Muscle of leg (tissue), 11 donors: ENCODE results near the gene DDC. TPM values are rescaled to one million over a fixed set of nuclear protein-coding genes. Genes with fewer than 3 reads are reported as not detected.
A peak's percentile ranks its signal among the peaks of the same experiment; 100 is the strongest.

Experiments used
- DNase-seq: peaks from one replicate; pipeline ENCODE4 v3.0.0; 2013
- H3K27ac ChIP-seq: one replicate; pipeline ENCODE4 v1.5.1; 2013; ENCODE audit warnings: mild to moderate bottlenecking, low read length, control low read depth
- H3K27me3 ChIP-seq: one replicate; pipeline ENCODE4 v1.6.1; 2013; ENCODE audit warnings: low read length; ENCODE audit not compliant: control insufficient read depth, insufficient read depth
- H3K36me3 ChIP-seq: one replicate; pipeline ENCODE4 v1.6.1; 2013; ENCODE audit warnings: low read length; ENCODE audit not compliant: control insufficient read depth, insufficient read depth
- H3K4me1 ChIP-seq: one replicate; pipeline ENCODE4 v1.6.1; 2013; ENCODE audit warnings: low read length; ENCODE audit not compliant: control insufficient read depth, insufficient read depth
- H3K4me3 ChIP-seq: one replicate; pipeline ENCODE4 v1.5.1; 2013; ENCODE audit warnings: low read length, control low read depth
- H3K9me3 ChIP-seq: replicated peaks from 2 replicates; pipeline ENCODE4 v1.6.1; 2013; ENCODE audit warnings: low read depth, low read length; ENCODE audit not compliant: control insufficient read depth
- WGBS: methylation state at CpG from one replicate; pipeline ENCODE4 v1.1.5; 2013; ENCODE audit warnings: missing lambda C conversion rate; ENCODE audit not compliant: insufficient coverage; 5-methylcytosine and 5-hydroxymethylcytosine counted together
- polyA plus RNA-seq, 8 donors: library from polyadenylated mRNA; unstranded; fragments of 120-200 nt; gene quantifications; one replicate each; pipeline versions ENCODE4 v1.2.1 to v1.2.3, GENCODE V29; 2013; ENCODE audit warnings: inconsistent platforms in 1 of 8, low replicate concordance in 1 of 8; ENCODE audit not compliant: insufficient read length in 8 of 8, insufficient read depth in 1 of 8
- total RNA-seq: library from RNA; stranded (reverse); fragments of 120-200 nt; gene quantifications from one replicate; pipeline ENCODE4 v1.2.4, GENCODE V29; 2013

The DDC gene
- total and polyA plus RNA-seq, 9 donors, result 0.09 to 13.2 (median 0.26) TPM; not detected in 2

DNA sequence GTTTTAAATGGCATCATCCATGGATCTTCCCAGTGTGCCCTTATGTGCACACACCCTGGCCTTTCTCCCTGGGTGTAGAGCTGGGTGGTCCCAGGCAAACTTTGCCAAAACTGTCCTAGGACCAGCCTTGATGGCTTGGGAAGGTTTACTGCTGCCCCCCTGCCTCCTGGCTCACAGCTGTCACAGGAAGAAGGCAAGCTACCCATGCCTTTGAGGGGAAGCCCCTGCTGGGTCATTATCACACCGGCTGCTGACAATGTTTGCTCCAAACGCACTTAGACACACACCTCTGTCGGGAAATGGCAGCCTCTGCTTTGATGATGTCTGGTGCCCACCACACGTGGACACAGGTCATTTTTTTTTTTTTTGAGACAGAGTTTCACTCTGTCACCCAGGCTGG, 89.9 kb downstream of the DDC start:
- H3K4me3 ChIP-seq, result no peak overlapping the region
- H3K9me3 ChIP-seq, result no peaks in the 10 kb centered on the region
- peaks cover 2% of the 10 kb centered on the region for H3K27me3 ChIP-seq
- no peaks in the 10 kb centered on the region for H3K36me3 ChIP-seq
- 29% methylated on average over 4 of the region's 4 CpGs for WGBS
- no peak for DNase-seq
- peaks cover 3% of the 10 kb centered on the region for H3K4me1 ChIP-seq
- no peak overlapping the region for H3K27ac ChIP-seq

DNA sequence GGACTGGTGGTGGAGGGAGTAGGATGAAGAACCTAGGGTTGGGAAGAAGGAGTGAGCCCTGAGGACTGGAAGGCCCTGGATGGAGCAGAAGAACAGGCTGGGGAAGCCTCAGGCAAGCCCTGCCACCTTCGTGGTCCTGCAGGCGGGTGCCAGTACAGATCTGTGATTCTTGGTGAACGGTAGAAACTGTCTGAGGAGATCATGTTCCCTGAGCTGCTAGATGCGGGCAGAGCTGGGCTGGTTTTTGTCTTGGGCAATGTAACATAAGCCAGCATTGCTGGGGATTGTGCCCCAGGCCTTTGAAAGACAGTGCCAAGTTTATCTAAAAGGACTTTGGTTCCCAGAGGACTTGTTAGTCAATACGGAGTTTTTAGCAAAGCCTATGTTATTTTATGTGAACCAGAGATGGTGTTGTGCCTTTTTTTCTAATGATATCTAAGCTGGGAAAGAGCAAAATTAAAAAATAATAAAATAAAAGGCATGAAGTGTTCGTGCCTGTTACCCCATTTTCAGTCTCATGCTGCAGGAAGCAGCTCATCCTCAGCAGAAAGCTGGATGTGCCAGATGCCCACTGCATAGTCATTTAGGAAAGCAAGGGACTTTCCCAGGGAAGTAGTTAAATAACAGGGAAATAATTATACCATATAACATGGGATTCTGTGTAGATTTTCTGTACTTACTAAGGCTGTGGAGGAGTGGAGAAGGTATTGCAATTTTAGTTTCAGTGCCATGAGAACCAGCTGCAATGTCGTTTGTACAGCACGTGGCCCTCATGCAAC, 90.6 kb downstream of the DDC start:
- peaks cover 3% of the 10 kb centered on the region for H3K4me1 ChIP-seq
- 63% methylated on average over 4 of the region's 8 CpGs for WGBS
- H3K9me3 ChIP-seq, result no peaks in the 10 kb centered on the region
- H3K27me3 ChIP-seq, result no peaks in the 10 kb centered on the region
- DNase-seq, result no peak
- H3K27ac ChIP-seq, result no peak overlapping the region
- H3K36me3 ChIP-seq, result no peaks in the 10 kb centered on the region
- no peak overlapping the region for H3K4me3 ChIP-seq

- no peak for DNase-seq
- H3K4me3 ChIP-seq, result no peak overlapping the region
- 100% methylated on average over 4 of the region's 4 CpGs for WGBS
- H3K4me1 ChIP-seq, result peaks cover 3% of the 10 kb centered on the region
- no peaks in the 10 kb centered on the region for H3K9me3 ChIP-seq
- H3K36me3 ChIP-seq, result no peaks in the 10 kb centered on the region
- H3K27me3 ChIP-seq, result peaks cover 2% of the 10 kb centered on the region
- no peak overlapping the region for H3K27ac ChIP-seq
Measured at GRCh38 chr7:50473531-50473930, 91.7 kb downstream of the DDC start.

DNA sequence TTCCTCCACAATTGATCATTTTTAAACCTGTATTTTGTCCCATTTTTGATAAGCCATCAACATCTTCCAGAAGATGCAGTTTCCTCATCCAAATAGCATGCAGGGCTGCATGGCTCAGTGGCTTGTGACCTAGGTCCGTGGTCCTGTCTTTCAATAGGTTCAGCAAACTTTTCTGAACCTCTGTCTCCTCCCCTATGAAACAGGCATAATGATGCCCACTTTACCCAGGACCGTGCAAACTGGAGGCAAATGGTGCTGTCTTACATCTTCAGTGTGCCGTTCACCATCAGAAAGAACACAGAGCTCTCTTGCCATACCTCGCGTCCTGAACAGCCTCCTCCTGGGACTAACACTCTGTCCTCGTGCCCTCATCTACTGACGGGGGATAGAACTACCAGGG, 92.8 kb downstream of the DDC start:
- DNase-seq, result no peak
- Histone ChIP-seq H3K9me3 (no peaks in the 10 kb centered on the region), H3K27ac (no peak overlapping the region), H3K36me3 (no peaks in the 10 kb centered on the region), H3K4me3 (no peak overlapping the region), H3K27me3 (peaks cover 8% of the 10 kb centered on the region), H3K4me1 (peaks cover 7% of the 10 kb centered on the region)
- WGBS, result 89% methylated on average over 7 of the region's 7 CpGs

- Histone ChIP-seq H3K4me1 (peaks cover 7% of the 10 kb centered on the region), H3K36me3 (no peaks in the 10 kb centered on the region), H3K4me3 (no peak overlapping the region), H3K27me3 (peaks cover 10% of the 10 kb centered on the region), H3K27ac (no peak overlapping the region), H3K9me3 (no peaks in the 10 kb centered on the region)
- no peak for DNase-seq
- WGBS, result 94% methylated on average over 2 of the region's 5 CpGs
Measured at GRCh38 chr7:50471970-50472369, 93.2 kb downstream of the DDC start.

DNA sequence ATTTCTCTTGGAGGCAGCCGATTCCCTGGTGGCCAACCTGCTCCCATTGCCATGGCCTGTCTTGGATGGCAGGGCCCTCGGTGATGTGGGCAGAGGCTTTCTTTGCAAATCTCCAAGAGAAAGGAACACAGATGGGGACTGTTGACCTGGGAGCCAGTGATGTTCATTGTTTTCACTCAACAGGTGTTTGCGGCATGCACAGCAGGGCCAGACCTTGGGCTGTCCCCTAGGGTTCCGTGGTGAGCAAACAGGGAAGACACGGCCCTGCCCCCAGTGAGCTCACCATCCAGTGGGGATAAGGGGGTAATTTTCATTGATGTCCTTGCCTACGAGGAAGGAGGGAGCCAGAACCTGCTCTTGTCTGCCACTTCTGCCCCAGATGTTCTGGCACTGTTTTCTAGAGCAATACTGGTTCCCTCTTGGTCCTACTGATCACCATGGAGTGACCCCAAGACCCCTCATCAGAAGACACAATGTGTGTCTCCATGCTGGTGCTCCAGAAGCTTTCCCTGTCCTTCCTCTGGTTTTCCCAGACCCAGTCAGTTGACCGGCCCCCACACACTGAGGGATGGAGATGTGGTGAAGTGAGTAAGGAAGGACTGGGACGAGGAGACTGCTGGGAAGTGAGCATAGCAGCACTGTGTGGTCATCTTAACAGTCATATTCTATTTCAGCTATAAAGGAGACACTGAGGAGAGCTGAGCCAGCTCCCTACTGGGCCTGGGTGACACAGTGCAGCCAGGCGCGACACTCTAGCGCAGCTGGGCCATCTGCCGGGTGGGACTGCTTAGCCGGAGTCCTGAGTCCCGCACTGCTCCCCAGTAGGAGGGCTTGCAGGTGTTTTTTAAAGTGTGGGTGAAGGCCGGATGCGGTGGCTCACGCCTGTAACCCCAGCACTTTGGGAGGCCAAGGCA, 94.7 kb downstream of the DDC start:
- Histone ChIP-seq H3K4me3 (no peak overlapping the region), H3K27ac (no peak overlapping the region), H3K36me3 (no peaks in the 10 kb centered on the region), H3K27me3 (peaks cover 11% of the 10 kb centered on the region), H3K4me1 (peaks cover 7% of the 10 kb centered on the region), H3K9me3 (no peaks in the 10 kb centered on the region)
- 80% methylated on average over 10 of the region's 17 CpGs for WGBS
- DNase-seq, result no peak

DNA sequence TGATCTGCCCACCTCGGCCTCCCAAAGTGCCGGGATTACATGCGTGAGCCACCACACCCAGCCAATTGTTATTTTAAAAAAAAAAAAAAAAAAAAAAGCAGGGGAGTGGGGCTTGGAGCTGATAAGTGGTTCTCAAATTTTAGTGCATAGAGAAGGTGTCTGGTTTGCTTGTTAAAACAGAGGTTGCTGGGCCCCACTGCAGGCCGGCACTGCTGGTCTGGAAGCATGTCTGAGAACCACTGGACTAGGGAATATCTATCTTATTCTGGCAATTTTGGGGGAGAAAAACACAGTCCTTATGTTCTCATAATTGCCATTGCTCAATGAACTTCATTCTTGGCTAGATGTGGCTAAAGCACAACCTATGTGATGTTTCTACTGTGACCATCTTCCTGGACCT, 96.0 kb downstream of the DDC start:
- no peak overlapping the region for H3K4me3 ChIP-seq
- WGBS, result no CpG with 5 or more reads among the region's 4 CpGs
- no peak overlapping the region for H3K27ac ChIP-seq
- H3K36me3 ChIP-seq, result no peaks in the 10 kb centered on the region
- H3K9me3 ChIP-seq, result no peaks in the 10 kb centered on the region
- peaks cover 11% of the 10 kb centered on the region for H3K27me3 ChIP-seq
- peaks cover 4% of the 10 kb centered on the region for H3K4me1 ChIP-seq
- no peak for DNase-seq

DNA sequence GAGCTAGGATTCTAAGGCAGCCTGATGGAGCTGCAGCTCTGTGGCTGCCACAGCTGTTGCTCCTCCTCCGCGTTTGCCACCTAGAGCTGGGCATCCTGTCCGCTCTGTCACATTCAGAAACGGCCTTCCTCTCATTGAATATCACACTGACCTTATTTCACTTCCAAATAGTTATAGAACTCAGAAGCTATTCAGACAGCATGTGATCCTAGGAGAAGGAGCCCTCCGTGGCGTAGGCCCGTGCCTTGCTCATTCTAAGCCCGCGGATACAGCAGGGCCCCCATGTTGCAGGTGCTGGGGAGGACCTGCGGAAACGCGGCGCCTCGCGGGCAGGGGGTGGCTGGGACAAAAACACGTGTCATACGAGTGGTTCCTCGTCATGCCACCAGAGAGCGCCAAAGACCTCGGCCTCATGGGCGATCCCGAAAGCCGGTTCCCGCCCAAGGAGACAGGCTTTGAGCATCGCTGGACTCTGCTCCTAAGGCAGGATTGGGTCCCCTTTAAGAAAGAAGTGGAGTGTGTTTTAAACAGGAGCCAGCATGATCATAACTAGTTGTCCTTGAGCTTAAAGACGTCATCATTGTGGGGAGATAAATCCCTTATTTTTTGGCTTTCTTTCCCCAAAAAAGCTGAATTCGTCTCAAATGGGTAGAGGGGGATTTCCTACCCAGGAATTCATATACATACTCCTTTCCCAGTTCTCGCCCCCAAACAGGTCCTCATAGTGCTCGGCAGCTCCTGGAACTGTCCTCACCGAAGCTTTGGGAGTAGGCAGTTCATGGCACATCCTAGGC, 97.2 kb downstream of the DDC start:
- no peaks in the 10 kb centered on the region for H3K9me3 ChIP-seq
- WGBS, result 7% methylated on average over 26 of the region's 30 CpGs
- H3K27ac ChIP-seq, result no peak overlapping the region
- H3K36me3 ChIP-seq, result no peaks in the 10 kb centered on the region
- H3K27me3 ChIP-seq, result peaks cover 11% of the 10 kb centered on the region
- peak; percentile 81 for DNase-seq
- peaks cover 4% of the 10 kb centered on the region for H3K4me1 ChIP-seq
- no peak overlapping the region for H3K4me3 ChIP-seq

GRCh38 chr7:50466815-50467585, 98.2 kb downstream of the DDC start:
- peak; percentile 50 for DNase-seq
- Histone ChIP-seq H3K27me3 (peaks cover 11% of the 10 kb centered on the region), H3K27ac (no peak overlapping the region), H3K9me3 (no peaks in the 10 kb centered on the region), H3K36me3 (no peaks in the 10 kb centered on the region), H3K4me1 (peaks cover 4% of the 10 kb centered on the region), H3K4me3 (no peak overlapping the region)
- 79% methylated on average over 7 of the region's 11 CpGs for WGBS
